NCI-H345 treated with DMSO at 0.1 percent for 48 hours (cell line): ENCODE data around the gene RASSF3.
"Not testable (repeated sequence)": the region's sequence is repeated elsewhere in the genome, so short reads cannot be mapped to it uniquely, and the experiment has no call there.

Experiments used
- DNase-seq: peaks from one replicate; lab custom pipeline; 2025; ENCODE audit not compliant: unreplicated experiment; lab: John Stamatoyannopoulos, UW

Gene RASSF3

DNA sequence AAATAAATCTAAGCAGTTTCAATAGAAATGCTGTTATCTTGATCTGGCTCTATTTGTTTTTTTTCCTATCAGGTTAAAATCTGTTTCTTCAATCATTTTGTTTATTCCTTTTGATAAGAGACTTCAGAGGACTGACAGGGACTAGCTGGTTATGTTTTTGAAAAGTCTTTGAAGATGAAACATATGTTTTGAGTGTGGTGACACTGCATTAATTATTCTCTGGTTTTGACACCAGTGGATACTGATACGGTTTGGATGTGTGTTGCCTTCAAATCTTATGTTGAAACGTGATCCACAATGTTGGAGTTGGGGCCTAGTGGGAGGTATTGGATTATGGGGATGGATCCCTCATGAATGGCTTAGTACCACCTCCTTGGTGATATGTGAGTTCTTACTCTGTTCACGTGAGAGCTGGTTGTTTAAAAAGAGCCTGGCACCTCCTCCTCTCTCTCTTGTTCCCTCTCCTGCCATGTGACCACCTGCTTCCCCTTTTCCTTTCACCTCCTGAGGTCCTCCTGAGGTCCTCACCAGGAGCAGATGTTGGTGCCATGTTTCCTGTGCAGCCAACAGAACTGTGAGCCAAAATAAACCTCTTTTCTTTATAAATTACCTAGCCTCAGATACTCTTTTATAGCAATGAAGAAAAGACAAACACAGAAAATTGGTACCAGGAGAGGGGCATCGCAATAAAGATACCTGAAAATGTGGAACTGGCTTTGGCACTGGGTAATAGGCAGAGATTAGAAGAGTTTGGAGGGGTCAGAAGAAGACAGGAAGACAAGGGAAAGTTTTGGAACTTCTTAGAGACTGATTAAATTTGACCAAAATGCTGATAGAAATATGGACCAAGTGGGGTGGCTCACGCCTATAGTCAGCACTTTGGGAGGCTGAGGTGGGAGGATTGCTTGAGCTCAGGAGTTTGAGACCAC lies 23.0 kb downstream of the RASSF3 start:
- DNase-seq, result no peak

GRCh38 chr12:64633940-64634337 lies 23.6 kb downstream of the RASSF3 start:
- DNase-seq, result no peak

DNA sequence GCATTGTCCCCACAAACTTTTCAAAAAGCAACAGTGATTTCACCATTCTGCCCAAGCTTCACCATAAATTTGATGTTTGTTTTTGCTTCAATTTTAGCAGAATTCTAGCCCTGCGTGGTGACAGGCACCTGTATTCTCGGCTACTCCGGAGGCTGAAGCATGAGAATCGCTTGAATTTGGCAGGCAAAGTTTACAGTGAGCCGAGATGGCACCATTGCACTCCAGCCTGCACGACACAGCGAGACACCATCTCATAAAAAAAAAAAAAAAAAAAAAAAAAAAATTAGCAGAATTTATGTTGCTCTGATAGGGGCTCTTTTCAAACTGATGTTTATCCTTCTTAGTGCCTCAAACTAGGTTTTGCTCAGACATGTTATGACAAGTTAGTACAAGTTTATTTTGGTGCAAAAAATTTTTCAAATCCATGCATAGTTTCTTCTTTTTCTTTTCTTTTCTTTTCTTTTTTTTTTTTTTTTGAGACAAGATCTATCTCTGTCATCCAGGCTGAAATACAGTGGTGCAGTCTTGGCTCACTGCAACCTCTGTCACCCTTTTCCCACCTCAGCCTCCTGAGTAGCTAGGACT lies 24.3 kb downstream of the RASSF3 start:
- DNase-seq, result no peak

DNA sequence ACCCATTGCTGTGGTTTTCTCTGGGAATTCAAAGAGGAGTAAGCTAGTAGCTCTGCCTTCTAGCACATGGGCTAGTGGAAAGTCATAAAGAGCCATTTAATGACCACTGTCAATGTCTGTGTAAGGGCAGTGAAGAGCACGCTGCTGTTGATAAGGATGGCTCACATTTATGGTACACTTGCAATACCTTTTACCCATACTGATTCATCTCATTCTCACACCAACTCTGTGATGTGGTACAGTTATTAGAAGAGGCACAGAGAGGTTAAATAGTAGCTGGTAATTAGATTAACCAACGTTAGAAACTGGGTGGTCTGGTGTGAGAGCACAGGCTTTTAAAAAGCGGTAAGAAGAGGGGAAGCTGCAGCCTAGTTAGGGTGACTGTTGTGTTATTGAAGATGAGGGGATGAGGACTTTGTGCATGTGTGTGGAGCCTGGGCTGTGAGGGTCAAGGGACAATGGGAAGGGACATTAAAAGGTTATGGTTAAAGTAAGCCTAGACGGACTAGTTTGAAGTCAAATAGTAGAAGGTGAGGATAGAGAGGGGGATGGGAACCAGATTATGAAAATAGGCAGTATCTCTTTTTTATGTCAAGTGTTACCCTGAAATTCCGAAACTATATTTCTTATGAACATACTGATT lies 25.2 kb downstream of the RASSF3 start:
- DNase-seq, result no peak

GRCh38 chr12:64636856-64637255 lies 26.6 kb downstream of the RASSF3 start:
- DNase-seq, result peak; percentile 16

DNA sequence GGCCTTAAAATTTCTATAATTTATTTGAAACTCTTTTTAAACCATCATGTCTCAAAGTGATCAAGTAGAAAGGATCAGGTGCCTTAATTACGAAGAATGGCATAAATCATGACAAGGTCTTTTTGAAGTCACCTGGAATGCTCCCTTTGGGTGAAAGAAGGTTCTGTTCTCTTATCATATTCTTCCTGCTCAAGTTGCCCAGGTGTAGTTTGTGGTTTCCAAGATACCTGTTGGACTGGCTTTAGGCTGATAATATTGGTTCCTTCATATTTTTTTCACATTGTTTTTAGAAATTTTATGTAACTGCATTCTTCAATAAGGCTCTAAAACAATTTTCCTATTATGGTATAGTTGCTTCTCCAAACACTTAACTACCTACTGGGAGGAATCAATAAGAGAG lies 29.2 kb downstream of the RASSF3 start:
- no peak for DNase-seq

DNA sequence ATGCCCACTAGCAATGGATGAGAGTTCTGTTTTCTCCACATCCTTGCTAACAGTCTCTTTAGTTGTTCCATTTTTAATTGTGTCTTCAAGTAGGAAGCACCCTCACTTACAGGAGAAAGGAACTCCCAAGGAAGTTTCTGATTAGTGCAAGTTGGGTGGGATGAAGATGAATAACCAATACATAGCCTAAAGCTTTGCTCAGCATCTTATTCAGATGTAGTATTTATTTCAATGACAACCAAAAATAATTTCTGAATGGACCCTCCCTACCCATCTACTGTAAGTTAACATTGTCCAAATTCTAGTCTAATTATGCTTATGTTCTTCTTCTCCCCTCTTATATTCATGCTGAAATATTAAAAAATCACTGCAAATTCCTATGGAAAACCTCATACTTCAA lies 36.0 kb downstream of the RASSF3 start:
- DNase-seq, result no peak

GRCh38 chr12:64649487-64649886 lies 39.2 kb downstream of the RASSF3 start:
- no peak for DNase-seq

GRCh38 chr12:64650762-64651161 lies 40.5 kb downstream of the RASSF3 start:
- no peak for DNase-seq

DNA sequence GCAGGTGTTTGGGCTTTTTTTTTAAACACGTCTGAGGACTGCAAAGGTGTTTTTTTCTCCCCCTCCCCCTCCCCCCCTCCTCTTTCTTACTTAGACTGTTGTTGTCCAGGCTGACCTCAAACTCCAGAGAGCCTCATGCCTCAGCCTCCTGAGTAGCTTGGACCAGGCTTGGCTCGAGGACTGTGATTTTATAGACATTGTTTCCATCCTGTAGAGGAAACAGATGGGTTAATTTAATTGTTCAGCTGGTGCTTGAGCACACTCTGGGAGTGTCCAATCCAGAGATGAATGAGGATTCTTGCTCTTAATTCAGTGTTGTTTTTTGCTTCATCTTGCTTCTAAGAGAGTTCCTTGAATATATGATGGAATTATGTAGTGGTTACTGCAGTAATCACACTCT lies 42.1 kb downstream of the RASSF3 start:
- DNase-seq, result no peak

DNA sequence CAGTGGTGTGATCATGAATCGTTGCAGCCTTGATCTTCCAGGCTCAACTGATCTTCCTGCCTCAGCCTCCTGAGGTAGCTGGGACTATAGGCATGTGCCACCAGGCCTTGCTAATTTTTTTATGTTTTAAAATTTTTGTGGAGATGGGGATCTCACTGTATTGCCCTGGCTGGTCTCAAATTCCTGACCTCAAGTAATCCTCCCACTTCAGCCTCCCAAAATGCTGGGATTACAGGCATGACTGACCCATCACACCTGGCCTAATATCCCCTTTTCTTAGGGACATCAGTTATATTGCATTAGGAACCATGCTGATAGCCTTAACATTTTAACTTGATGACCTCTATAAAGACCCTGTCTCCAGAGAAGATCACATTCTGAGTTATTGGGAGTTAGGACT lies 42.8 kb downstream of the RASSF3 start:
- no peak for DNase-seq

GRCh38 chr12:64653907-64654306 lies 43.6 kb downstream of the RASSF3 start:
- DNase-seq, result not testable (repeated sequence)

GRCh38 chr12:64655141-64655540 lies 44.8 kb downstream of the RASSF3 start:
- DNase-seq, result no peak

DNA sequence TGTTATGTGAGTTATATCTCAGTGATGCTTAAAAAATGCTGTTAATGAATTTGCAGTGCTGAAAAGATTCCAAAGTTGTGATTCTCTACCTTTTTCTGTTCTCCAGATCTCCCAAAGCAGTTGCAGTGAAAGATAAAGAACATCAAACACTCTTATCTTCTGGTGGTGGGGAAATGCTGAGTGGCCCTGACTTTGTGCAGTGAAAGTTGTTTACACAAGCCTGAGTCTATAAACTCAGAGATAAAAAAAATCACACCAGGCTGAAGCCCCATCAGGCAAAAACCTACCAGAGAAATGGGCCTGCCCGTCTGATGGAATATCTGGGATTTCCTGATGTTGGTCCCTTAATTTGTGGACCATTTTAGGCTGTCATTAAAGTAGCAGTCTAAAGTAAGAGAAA lies 46.1 kb downstream of the RASSF3 start:
- DNase-seq, result no peak

DNA sequence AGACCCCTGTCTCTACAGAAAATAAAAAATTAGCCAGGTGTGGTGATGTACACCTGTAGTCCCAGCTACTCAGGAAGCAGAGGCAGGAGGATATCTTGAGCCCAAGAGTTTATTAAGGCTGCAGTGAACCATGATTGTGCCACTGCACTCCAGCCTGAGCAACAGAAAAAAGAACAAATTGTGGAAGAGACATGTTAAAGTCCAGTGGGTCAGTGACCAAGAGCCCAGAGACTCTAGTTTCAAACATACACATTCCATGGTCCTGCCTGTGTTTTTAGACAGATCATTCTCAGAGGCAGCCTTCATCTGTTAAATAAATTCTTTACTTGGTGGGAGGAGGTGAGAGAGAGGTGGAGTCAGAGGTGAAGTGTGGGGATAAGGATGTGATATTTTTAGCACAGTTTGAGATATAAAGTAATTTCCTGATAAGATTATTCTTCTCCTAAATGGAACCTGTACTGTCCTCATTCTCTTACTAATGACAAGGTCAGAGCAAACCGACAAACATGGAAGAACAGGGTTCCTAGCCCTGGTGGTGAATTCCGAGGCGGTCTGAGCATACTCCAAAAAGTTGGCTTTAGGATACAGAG lies 48.7 kb downstream of the RASSF3 start:
- no peak for DNase-seq

- no peak for DNase-seq
Observed at GRCh38 chr12:64660237-64661018, 50.1 kb downstream of the RASSF3 start.

DNA sequence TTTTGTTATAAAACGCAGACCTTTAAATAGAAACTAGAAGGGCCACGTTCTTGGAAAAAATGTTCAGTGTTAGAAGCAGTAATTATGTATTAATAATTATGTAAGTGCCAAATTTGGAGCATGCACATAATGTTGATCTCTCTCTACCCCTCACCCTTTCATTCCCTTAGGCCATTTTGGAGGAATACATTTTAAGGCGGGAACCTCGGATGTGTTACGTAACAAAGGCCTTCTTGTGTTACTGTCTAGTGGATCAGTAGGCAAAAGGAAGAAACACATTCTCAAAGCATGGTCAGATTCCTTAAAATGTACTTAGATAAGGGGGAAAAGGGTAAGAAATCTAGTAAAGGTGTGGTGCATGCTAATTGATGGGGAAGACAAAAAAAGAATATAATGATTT lies 52.7 kb downstream of the RASSF3 start:
- DNase-seq, result no peak

DNA sequence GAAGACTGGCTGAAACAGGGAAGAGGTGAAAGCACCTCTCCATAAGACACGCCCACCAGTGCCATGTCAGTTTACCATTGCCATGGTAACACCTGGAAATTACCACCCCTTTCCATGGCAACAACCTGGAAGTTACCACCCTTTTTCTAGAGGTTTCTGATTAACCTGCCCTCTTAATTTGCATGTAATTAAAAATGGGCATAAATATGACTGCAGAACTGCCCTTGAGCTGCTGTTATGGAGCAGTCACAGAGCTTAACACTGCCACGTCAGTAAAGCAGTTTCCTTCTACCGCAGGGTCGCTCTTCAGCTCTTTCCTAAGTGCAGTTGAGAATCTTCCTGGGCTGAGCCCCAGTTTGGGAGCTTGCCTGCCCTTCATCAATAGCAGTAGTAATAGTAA lies 55.2 kb downstream of the RASSF3 start:
- DNase-seq, result no peak

DNA sequence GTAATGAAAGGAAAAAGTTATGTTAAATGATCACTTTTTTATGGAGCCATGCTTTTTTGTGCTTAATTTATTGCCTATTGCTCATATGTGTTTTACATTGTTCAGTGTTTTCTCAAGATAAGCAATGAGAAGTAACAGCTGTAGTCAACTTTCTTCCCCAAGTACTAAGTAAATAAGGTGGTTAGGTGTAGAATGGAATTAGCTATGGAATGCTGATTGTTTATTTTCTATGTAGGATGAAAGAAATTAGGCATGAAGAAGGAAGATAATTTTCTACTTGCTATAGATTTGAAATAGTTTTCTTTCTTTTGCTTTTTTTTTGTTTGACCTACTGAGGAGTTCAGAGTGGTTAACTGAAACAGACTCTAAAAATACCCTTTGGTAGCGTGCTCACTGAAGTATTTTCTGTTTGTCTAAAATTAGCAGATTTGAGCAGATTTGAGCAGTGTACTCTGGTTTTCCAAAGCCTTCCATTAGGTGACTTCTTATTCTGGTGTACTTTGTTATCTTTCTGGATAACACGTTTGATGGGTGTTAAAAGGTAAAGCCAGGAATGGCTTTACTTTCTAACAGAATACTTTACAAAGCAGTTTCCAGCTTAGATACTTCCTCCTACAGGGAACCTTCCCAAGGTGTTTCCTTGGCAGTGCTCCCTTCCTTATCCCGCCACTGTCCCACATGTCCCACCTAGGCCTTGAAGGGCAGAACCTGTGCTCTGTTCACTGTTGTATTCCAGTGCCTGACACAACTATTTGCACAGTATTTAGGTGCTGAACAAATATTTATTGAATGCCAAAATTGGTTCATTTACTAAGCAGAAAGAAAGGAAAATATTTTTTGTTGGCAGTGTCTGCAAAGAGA lies 56.0 kb downstream of the RASSF3 start:
- DNase-seq, result no peak

- DNase-seq, result no peak
Observed at GRCh38 chr12:64667793-64668192, 57.5 kb downstream of the RASSF3 start.
